Fibroblast of lung (primary cell): ENCODE measurements around the gene CYB561A3.

Experiments
- CTCF ChIP-seq, 2 donors: IDR thresholded peaks in 1 of 2; conservative IDR thresholded peaks in 1 of 2; 1 replicate in 1 of 2; 2 replicates in 1 of 2; pipeline ENCODE4 v1.5.1; 2011 to 2012; ENCODE audit warnings: low read length in 2 of 2, control low read depth in 1 of 2, inconsistent platforms in 1 of 2, low read depth in 1 of 2, mild to moderate bottlenecking in 1 of 2
- EZH2 ChIP-seq: IDR thresholded peaks from 2 replicates; pipeline ENCODE4 v1.5.1; 2012; ENCODE audit warnings: low read length, control low read depth, mild to moderate bottlenecking; ENCODE audit errors: missing control alignments

- TF ChIP-seq CTCF (conservative IDR thresholded peaks at IDR 0.05 in 1 of 2, IDR thresholded peaks at IDR 0.05 in 1 of 2; ENCODE audit: low read depth in 1 of 2, low read length in 2 of 2) (no peak), EZH2 (no peak)
These were observed 10.9 kb downstream of the CYB561A3 start for GRCh38 chr11:61350803-61351202.
